ENCODE results near the gene NKD1.

The NKD1 gene

GRCh38 chr16:50670476-50670875, 122.3 kb downstream of the NKD1 start:
- no peak for DNase-seq

- DNase-seq, result no peak
These were observed 123.6 kb downstream of the NKD1 start for GRCh38 chr16:50671644-50672260.

GRCh38 chr16:50673496-50674275, 125.5 kb downstream of the NKD1 start:
- DNase-seq, result no peak

- DNase-seq, result no peak
These were observed 126.6 kb downstream of the NKD1 start for GRCh38 chr16:50674831-50675230.

- no peak for DNase-seq
These were observed 127.8 kb downstream of the NKD1 start for GRCh38 chr16:50675686-50676610.

GRCh38 chr16:50676684-50677225, 128.6 kb downstream of the NKD1 start:
- DNase-seq, result no peak

GRCh38 chr16:50677351-50677750, 129.2 kb downstream of the NKD1 start:
- no peak for DNase-seq

GRCh38 chr16:50678531-50678930, 130.3 kb downstream of the NKD1 start:
- no peak for DNase-seq

GRCh38 chr16:50679266-50679665, 131.1 kb downstream of the NKD1 start:
- no peak for DNase-seq

- no peak for DNase-seq
These were observed 131.7 kb downstream of the NKD1 start for GRCh38 chr16:50679676-50680555.

- no peak for DNase-seq
These were observed 132.3 kb downstream of the NKD1 start for GRCh38 chr16:50680556-50680893.

- peak in 1 of 56 donors; percentile 27 for DNase-seq
These were observed 133.1 kb downstream of the NKD1 start, which contains the start of gene SNX20 for GRCh38 chr16:50681021-50681885. Gene SNX20, minus strand, starts transcription at chr16:50681312. Its CDS starts 3,786 bp downstream, at chr16:50677526.

GRCh38 chr16:50683689-50684374, 135.6 kb downstream of the NKD1 start:
- peak in 3 of 56 donors; percentile 10 to 20 (median 13) for DNase-seq

GRCh38 chr16:50684823-50685461, 136.7 kb downstream of the NKD1 start:
- no peak for DNase-seq

- no peak for DNase-seq
These were observed 137.4 kb downstream of the NKD1 start for GRCh38 chr16:50685462-50686063.

GRCh38 chr16:50688083-50688482, 139.9 kb downstream of the NKD1 start:
- no peak for DNase-seq

- no peak for DNase-seq
These were observed 140.7 kb downstream of the NKD1 start for GRCh38 chr16:50688867-50689266.

GRCh38 chr16:50690177-50690576, 142.0 kb downstream of the NKD1 start:
- no peak for DNase-seq
